ENCODE data around the gene HYAL3.

- TF ChIP-seq POLR2A (IDR thresholded peaks at IDR 0.05): no peak
- TF ChIP-seq, protein P1, sequence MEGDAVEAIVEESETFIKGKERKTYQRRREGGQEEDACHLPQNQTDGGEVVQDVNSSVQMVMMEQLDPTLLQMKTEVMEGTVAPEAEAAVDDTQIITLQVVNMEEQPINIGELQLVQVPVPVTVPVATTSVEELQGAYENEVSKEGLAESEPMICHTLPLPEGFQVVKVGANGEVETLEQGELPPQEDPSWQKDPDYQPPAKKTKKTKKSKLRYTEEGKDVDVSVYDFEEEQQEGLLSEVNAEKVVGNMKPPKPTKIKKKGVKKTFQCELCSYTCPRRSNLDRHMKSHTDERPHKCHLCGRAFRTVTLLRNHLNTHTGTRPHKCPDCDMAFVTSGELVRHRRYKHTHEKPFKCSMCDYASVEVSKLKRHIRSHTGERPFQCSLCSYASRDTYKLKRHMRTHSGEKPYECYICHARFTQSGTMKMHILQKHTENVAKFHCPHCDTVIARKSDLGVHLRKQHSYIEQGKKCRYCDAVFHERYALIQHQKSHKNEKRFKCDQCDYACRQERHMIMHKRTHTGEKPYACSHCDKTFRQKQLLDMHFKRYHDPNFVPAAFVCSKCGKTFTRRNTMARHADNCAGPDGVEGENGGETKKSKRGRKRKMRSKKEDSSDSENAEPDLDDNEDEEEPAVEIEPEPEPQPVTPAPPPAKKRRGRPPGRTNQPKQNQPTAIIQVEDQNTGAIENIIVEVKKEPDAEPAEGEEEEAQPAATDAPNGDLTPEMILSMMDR (IDR thresholded peaks at IDR 0.05): no peak
These were observed 3.1 kb upstream of the HYAL3 start for GRCh38 chr3:50302095-50303012.

Data from lower leg skin (tissue), 3 donors.